Measurements from ENCODE around the gene HPD.
"Not testable (repeated sequence)": the region's sequence is repeated elsewhere in the genome, so short reads cannot be mapped to it uniquely, and the experiment has no call there.

Gene HPD

GRCh38 chr12:121888478-121889273, 30.0 kb upstream of the HPD start, which contains the start of gene PSMD9:
PSMD9 (plus strand) TSS chr12:121888790; CDS start chr12:121888857, 67 bp downstream.
- Histone ChIP-seq H3K9ac (ENCODE audit: low read length in 2 of 2) (peak within 1 kb of the TSS; percentile 92 to 97), H3K9me3 (ENCODE audit: control insufficient read depth in 2 of 2, low read length in 2 of 2) (no peaks in the 10 kb centered on the region), H3K27me3 (ENCODE audit: control insufficient read depth in 1 of 2, insufficient read depth in 2 of 2, low read length in 2 of 2) (no peaks in the 10 kb centered on the region), H3K4me1 (ENCODE audit: control insufficient read depth, insufficient read depth, low read length) (peaks cover 22% of the 10 kb centered on the region), H3K36me3 (ENCODE audit: control insufficient read depth in 2 of 2, insufficient read depth in 2 of 2, low read length in 2 of 2) (peaks cover 0 to 5% of the 10 kb centered on the region in 2 donors), H3K4me3 (ENCODE audit: low read length in 2 of 2) (peak within 1 kb of the TSS; percentile 89 to 96), H3K27ac (ENCODE audit: low read length) (peak within 1 kb of the TSS; percentile 96)

GRCh38 chr12:121888083-121888477, 29.4 kb upstream of the HPD start:
- H3K4me3 ChIP-seq (ENCODE audit: low read length in 2 of 2) = peak overlapping the region; percentile 89 to 96
- H3K9me3 ChIP-seq (ENCODE audit: control insufficient read depth in 2 of 2, low read length in 2 of 2) = no peaks in the 10 kb centered on the region
- peaks cover 19% of the 10 kb centered on the region for H3K4me1 ChIP-seq (ENCODE audit: control insufficient read depth, insufficient read depth, low read length)
- no peaks in the 10 kb centered on the region for H3K27me3 ChIP-seq (ENCODE audit: control insufficient read depth in 1 of 2, insufficient read depth in 2 of 2, low read length in 2 of 2)
- H3K36me3 ChIP-seq (ENCODE audit: control insufficient read depth in 2 of 2, insufficient read depth in 2 of 2, low read length in 2 of 2) = peaks cover 0 to 5% of the 10 kb centered on the region in 2 donors
- peak overlapping the region; percentile 56 to 73 for H3K9ac ChIP-seq (ENCODE audit: low read length in 2 of 2)
- H3K27ac ChIP-seq (ENCODE audit: low read length) = peak overlapping the region; percentile 96

DNA sequence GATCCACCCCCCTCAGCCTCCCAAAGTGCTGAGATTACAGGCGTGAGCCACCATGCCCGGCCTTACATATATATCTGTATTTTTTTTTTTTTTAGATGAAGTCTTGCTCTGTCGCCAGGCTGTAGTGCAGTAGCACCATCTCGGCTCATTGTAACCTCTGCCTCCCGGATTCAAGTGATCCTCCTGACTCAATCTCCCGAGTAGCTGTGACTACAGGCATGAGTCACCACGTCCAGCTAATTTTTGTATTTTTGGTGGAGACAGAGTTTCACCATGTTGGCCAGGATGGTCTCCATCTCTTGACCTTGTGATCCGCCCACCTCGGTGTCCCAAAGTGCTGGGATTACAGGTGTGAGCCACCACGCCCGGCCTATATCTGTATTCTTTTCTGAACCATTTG, 26.5 kb upstream of the HPD start:
- H3K27ac ChIP-seq (ENCODE audit: low read length); H3K27me3 ChIP-seq (ENCODE audit: control insufficient read depth in 1 of 2, insufficient read depth in 2 of 2, low read length in 2 of 2); H3K9ac ChIP-seq (ENCODE audit: low read length in 2 of 2); H3K4me3 ChIP-seq (ENCODE audit: low read length in 2 of 2); H3K36me3 ChIP-seq (ENCODE audit: control insufficient read depth in 2 of 2, insufficient read depth in 2 of 2, low read length in 2 of 2); H3K9me3 ChIP-seq (ENCODE audit: control insufficient read depth in 2 of 2, low read length in 2 of 2): not testable (repeated sequence)
- H3K4me1 ChIP-seq (ENCODE audit: control insufficient read depth, insufficient read depth, low read length) = peaks cover 15% of the 10 kb centered on the region

DNA sequence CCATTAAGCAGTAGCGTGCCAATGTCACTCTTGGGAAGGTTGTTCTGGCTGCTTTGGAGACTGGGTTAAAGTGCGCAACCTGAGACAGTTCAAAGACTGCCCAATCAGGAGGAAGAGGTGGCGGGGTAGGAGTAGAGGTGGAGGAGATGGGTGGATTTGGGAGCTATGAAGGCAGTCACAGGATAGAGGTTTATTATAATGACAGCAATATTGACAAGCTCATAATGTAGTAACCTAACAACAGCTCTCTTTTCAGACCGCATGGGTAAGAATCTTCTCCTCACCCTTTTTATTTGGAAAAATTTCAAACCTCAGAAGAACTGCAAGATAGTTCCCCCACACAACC, 24.6 kb upstream of the HPD start:
- Histone ChIP-seq H3K36me3 (ENCODE audit: control insufficient read depth in 2 of 2, insufficient read depth in 2 of 2, low read length in 2 of 2) (no peaks in the 10 kb centered on the region), H3K27ac (ENCODE audit: low read length) (no peak overlapping the region)

GRCh38 chr12:121876080-121876447, 17.4 kb upstream of the HPD start:
- not testable (repeated sequence) for H3K27me3 ChIP-seq (ENCODE audit: control insufficient read depth in 1 of 2, insufficient read depth in 2 of 2, low read length in 2 of 2); H3K9ac ChIP-seq (ENCODE audit: low read length in 2 of 2); H3K36me3 ChIP-seq (ENCODE audit: control insufficient read depth in 2 of 2, insufficient read depth in 2 of 2, low read length in 2 of 2); H3K27ac ChIP-seq (ENCODE audit: low read length); H3K9me3 ChIP-seq (ENCODE audit: control insufficient read depth in 2 of 2, low read length in 2 of 2); H3K4me3 ChIP-seq (ENCODE audit: low read length in 2 of 2)
- peaks cover 11% of the 10 kb centered on the region for H3K4me1 ChIP-seq (ENCODE audit: control insufficient read depth, insufficient read depth, low read length)

More for the DNA sequence above, 24.6 kb upstream of the HPD start:
- Histone ChIP-seq H3K4me1 (ENCODE audit: control insufficient read depth, insufficient read depth, low read length) (peaks cover 3% of the 10 kb centered on the region), H3K9ac (ENCODE audit: low read length in 2 of 2) (no peak overlapping the region), H3K9me3 (ENCODE audit: control insufficient read depth in 2 of 2, low read length in 2 of 2) (no peaks in the 10 kb centered on the region), H3K27me3 (ENCODE audit: control insufficient read depth in 1 of 2, insufficient read depth in 2 of 2, low read length in 2 of 2) (no peaks in the 10 kb centered on the region), H3K4me3 (ENCODE audit: low read length in 2 of 2) (no peak overlapping the region)

DNA sequence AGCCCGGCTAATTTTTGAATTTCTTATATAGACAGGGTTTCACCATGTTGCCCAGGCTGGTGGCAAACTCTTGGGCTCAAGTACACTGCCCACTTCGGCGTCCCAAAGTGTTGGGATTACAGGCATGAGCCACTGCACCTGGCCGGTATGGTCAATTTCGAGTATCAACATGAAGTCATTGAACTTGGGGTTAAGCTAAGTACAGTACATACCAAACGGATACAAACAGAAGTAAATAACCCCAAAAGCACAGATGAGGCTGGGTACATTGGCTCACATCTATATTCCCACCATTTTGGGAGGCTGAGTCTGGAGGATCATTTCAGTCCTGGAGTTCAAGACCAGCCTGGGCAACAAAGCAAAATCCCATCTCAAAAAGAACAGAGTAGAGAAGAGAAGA, 16.9 kb upstream of the HPD start:
- H3K4me1 ChIP-seq (ENCODE audit: control insufficient read depth, insufficient read depth, low read length) = peaks cover 11% of the 10 kb centered on the region
- H3K9me3 ChIP-seq (ENCODE audit: control insufficient read depth in 2 of 2, low read length in 2 of 2) = no peaks in the 10 kb centered on the region
- no peaks in the 10 kb centered on the region for H3K27me3 ChIP-seq (ENCODE audit: control insufficient read depth in 1 of 2, insufficient read depth in 2 of 2, low read length in 2 of 2)
- no peaks in the 10 kb centered on the region for H3K36me3 ChIP-seq (ENCODE audit: control insufficient read depth in 2 of 2, insufficient read depth in 2 of 2, low read length in 2 of 2)
- no peak overlapping the region for H3K27ac ChIP-seq (ENCODE audit: low read length)
- H3K4me3 ChIP-seq (ENCODE audit: low read length in 2 of 2) = no peak overlapping the region
- no peak overlapping the region for H3K9ac ChIP-seq (ENCODE audit: low read length in 2 of 2)

GRCh38 chr12:121874071-121874470, 15.4 kb upstream of the HPD start:
- Histone ChIP-seq H3K4me1 (ENCODE audit: control insufficient read depth, insufficient read depth, low read length) (peaks cover 11% of the 10 kb centered on the region), H3K4me3 (ENCODE audit: low read length in 2 of 2) (no peak overlapping the region), H3K27me3 (ENCODE audit: control insufficient read depth in 1 of 2, insufficient read depth in 2 of 2, low read length in 2 of 2) (no peaks in the 10 kb centered on the region), H3K9me3 (ENCODE audit: control insufficient read depth in 2 of 2, low read length in 2 of 2) (no peaks in the 10 kb centered on the region), H3K36me3 (ENCODE audit: control insufficient read depth in 2 of 2, insufficient read depth in 2 of 2, low read length in 2 of 2) (no peaks in the 10 kb centered on the region), H3K27ac (ENCODE audit: low read length) (peak overlapping the region; percentile 85), H3K9ac (ENCODE audit: low read length in 2 of 2) (no peak overlapping the region)

DNA sequence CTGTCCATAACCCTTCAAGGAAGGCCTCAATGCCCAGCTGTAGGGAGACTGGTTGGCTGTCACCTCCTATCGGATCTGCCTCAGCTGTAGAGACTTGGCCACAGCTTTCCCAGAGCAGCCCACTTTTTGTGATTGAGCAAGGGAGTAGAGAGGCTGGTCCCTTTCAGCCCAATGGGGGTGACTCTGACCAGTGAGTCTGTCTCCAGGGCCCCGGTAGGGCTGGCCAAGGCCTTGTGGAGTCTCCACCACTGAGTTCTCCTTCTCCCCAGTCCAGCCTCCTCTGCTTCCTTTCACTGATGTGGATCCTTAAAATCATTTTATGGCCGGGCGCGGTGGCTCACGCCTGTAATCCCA, 14.5 kb upstream of the HPD start:
- no peaks in the 10 kb centered on the region for H3K36me3 ChIP-seq (ENCODE audit: control insufficient read depth in 2 of 2, insufficient read depth in 2 of 2, low read length in 2 of 2)
- no peak overlapping the region for H3K4me3 ChIP-seq (ENCODE audit: low read length in 2 of 2)
- no peaks in the 10 kb centered on the region for H3K9me3 ChIP-seq (ENCODE audit: control insufficient read depth in 2 of 2, low read length in 2 of 2)
- H3K27me3 ChIP-seq (ENCODE audit: control insufficient read depth in 1 of 2, insufficient read depth in 2 of 2, low read length in 2 of 2) = no peaks in the 10 kb centered on the region
- peaks cover 11% of the 10 kb centered on the region for H3K4me1 ChIP-seq (ENCODE audit: control insufficient read depth, insufficient read depth, low read length)
- H3K27ac ChIP-seq (ENCODE audit: low read length) = peak overlapping the region; percentile 85
- peak overlapping the region in 1 of 2 donors; percentile 55 for H3K9ac ChIP-seq (ENCODE audit: low read length in 2 of 2)

DNA sequence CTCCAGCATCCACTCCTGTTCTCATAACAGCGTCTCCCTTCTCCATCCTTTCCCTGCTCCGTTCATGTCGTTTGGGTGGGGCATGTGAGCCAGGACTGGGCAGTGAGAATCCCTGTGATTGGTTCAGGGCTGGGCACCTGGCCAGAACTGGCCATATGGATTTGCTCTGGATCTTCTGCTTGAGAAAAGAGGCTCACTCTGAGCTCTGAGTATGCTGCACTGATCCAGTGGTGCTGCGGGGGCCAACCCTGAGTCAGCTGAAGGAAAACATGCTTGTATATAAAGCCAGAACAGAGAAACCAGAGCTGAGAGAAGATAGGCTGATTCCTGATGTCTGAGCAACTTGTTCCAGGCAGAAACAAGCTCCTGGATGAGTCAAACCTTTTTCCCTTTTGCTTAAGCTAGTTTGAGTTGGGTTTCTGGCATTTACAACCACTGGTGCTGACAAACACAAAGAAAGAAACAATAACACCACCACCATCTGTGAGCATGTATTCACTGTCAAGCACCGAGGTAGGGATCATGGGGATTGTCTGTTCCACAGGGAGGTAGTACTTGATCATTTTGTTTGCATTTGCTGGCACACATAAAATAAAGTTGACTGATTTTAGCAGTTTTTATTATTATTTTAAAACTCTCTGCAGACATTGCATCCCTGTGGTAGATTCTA, 14.0 kb upstream of the HPD start:
- H3K27ac ChIP-seq (ENCODE audit: low read length) = peak overlapping the region; percentile 85

GRCh38 chr12:121871467-121871866, 12.8 kb upstream of the HPD start:
- H3K4me3 ChIP-seq (ENCODE audit: low read length in 2 of 2) = no peak overlapping the region
- H3K9me3 ChIP-seq (ENCODE audit: control insufficient read depth in 2 of 2, low read length in 2 of 2) = no peaks in the 10 kb centered on the region
- H3K27me3 ChIP-seq (ENCODE audit: control insufficient read depth in 1 of 2, insufficient read depth in 2 of 2, low read length in 2 of 2) = no peaks in the 10 kb centered on the region
- H3K4me1 ChIP-seq (ENCODE audit: control insufficient read depth, insufficient read depth, low read length) = peaks cover 11% of the 10 kb centered on the region
- no peak overlapping the region for H3K27ac ChIP-seq (ENCODE audit: low read length)
- H3K9ac ChIP-seq (ENCODE audit: low read length in 2 of 2) = no peak overlapping the region
- no peaks in the 10 kb centered on the region for H3K36me3 ChIP-seq (ENCODE audit: control insufficient read depth in 2 of 2, insufficient read depth in 2 of 2, low read length in 2 of 2)

More for the DNA sequence above, 14.0 kb upstream of the HPD start:
- H3K36me3 ChIP-seq (ENCODE audit: control insufficient read depth in 2 of 2, insufficient read depth in 2 of 2, low read length in 2 of 2) = no peaks in the 10 kb centered on the region
- H3K9me3 ChIP-seq (ENCODE audit: control insufficient read depth in 2 of 2, low read length in 2 of 2) = no peaks in the 10 kb centered on the region
- no peaks in the 10 kb centered on the region for H3K27me3 ChIP-seq (ENCODE audit: control insufficient read depth in 1 of 2, insufficient read depth in 2 of 2, low read length in 2 of 2)
- H3K9ac ChIP-seq (ENCODE audit: low read length in 2 of 2) = peak overlapping the region in 1 of 2 donors; percentile 55
- peaks cover 11% of the 10 kb centered on the region for H3K4me1 ChIP-seq (ENCODE audit: control insufficient read depth, insufficient read depth, low read length)
- H3K4me3 ChIP-seq (ENCODE audit: low read length in 2 of 2) = peak overlapping the region in 1 of 2 donors; percentile 47

- H3K9me3 ChIP-seq (ENCODE audit: control insufficient read depth in 2 of 2, low read length in 2 of 2); H3K36me3 ChIP-seq (ENCODE audit: control insufficient read depth in 2 of 2, insufficient read depth in 2 of 2, low read length in 2 of 2); H3K4me3 ChIP-seq (ENCODE audit: low read length in 2 of 2); H3K27me3 ChIP-seq (ENCODE audit: control insufficient read depth in 1 of 2, insufficient read depth in 2 of 2, low read length in 2 of 2); H3K27ac ChIP-seq (ENCODE audit: low read length); H3K9ac ChIP-seq (ENCODE audit: low read length in 2 of 2): not testable (repeated sequence)
- H3K4me1 ChIP-seq (ENCODE audit: control insufficient read depth, insufficient read depth, low read length) = peaks cover 11% of the 10 kb centered on the region
These were observed 10.6 kb upstream of the HPD start for GRCh38 chr12:121869229-121869628.

Data from stomach smooth muscle (tissue), 2 donors.